ENCODE results near the gene CCND3. TPM values are rescaled to one million over a fixed set of nuclear protein-coding genes. Genes with fewer than 3 reads are reported as not detected.
A peak's percentile ranks its signal among the peaks of the same experiment; 100 is the strongest.

CCND3 gene
- total and polyA plus RNA-seq, 10 of the 15 experiments (the other 5 are each of a cell fraction or from before 2014, with no cell fraction given) = 6.0 to 86.4 (median 31.5) TPM

DNA sequence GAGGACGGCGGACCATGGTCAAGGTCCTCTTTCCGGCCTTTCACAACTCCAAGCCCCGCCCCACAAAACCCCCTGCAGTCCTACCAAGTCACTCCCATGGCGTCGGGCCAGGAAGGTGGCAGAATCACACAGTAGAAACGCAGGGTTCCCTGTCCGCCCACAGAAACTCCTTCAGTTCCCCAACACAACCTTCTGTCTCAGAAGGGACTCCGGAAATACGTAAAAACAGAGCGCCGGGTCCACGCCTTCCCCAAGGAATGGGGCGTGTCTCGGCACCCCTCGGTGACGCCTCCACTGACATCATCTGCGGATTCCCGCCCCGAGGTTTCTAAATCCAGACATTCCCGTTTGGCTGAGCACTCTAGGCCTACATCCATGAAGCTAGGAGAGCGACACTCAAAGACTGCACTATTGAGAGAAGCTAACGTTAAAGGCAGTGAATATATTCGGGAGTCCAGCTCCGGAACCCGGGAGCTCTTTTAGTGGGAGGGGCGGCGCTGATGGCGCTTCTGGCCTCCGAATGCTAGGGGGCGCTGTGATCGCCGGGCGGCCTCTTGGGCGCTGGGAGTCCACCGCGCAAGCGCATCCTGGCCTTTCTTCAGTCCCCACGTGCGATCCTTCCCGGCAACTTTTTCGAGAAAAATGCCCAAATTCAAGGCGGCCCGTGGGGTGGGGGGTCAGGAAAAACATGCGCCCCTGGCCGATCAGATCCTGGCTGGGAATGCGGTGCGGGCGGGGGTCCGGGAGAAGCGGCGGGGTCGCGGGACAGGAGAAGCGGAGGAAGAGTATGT lies 20.5 kb downstream of the CCND3 start, which contains the start of the genes BYSL and MED20 (continued):
- TF ChIP-seq, protein P1, sequence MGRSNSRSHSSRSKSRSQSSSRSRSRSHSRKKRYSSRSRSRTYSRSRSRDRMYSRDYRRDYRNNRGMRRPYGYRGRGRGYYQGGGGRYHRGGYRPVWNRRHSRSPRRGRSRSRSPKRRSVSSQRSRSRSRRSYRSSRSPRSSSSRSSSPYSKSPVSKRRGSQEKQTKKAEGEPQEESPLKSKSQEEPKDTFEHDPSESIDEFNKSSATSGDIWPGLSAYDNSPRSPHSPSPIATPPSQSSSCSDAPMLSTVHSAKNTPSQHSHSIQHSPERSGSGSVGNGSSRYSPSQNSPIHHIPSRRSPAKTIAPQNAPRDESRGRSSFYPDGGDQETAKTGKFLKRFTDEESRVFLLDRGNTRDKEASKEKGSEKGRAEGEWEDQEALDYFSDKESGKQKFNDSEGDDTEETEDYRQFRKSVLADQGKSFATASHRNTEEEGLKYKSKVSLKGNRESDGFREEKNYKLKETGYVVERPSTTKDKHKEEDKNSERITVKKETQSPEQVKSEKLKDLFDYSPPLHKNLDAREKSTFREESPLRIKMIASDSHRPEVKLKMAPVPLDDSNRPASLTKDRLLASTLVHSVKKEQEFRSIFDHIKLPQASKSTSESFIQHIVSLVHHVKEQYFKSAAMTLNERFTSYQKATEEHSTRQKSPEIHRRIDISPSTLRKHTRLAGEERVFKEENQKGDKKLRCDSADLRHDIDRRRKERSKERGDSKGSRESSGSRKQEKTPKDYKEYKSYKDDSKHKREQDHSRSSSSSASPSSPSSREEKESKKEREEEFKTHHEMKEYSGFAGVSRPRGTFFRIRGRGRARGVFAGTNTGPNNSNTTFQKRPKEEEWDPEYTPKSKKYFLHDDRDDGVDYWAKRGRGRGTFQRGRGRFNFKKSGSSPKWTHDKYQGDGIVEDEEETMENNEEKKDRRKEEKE (IDR thresholded peaks at IDR 0.05) = no peak
- TF ChIP-seq, protein P2, sequence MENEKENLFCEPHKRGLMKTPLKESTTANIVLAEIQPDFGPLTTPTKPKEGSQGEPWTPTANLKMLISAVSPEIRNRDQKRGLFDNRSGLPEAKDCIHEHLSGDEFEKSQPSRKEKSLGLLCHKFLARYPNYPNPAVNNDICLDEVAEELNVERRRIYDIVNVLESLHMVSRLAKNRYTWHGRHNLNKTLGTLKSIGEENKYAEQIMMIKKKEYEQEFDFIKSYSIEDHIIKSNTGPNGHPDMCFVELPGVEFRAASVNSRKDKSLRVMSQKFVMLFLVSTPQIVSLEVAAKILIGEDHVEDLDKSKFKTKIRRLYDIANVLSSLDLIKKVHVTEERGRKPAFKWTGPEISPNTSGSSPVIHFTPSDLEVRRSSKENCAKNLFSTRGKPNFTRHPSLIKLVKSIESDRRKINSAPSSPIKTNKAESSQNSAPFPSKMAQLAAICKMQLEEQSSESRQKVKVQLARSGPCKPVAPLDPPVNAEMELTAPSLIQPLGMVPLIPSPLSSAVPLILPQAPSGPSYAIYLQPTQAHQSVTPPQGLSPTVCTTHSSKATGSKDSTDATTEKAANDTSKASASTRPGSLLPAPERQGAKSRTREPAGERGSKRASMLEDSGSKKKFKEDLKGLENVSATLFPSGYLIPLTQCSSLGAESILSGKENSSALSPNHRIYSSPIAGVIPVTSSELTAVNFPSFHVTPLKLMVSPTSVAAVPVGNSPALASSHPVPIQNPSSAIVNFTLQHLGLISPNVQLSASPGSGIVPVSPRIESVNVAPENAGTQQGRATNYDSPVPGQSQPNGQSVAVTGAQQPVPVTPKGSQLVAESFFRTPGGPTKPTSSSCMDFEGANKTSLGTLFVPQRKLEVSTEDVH (IDR thresholded peaks at IDR 0.05; ENCODE audit: low read depth, partially characterized antibody) = peak; percentile 93
- TF ChIP-seq SPI1 (IDR thresholded peaks at IDR 0.05; ENCODE audit: borderline replicate concordance, insufficient read depth, low read depth, low read length) (peak; percentile 74; the same call in 1 of the 2 replicates), MYB (IDR thresholded peaks at IDR 0.05; ENCODE audit: borderline replicate concordance, low read depth, low read length) (no peak), ZNF384 (IDR thresholded peaks at IDR 0.05; ENCODE audit: borderline replicate concordance, low read depth, low read length) (peak; percentile 15; the same call in 1 of the 2 replicates), KDM1A (IDR thresholded peaks at IDR 0.05; ENCODE audit: borderline replicate concordance) (no peak), RAD21 (IDR thresholded peaks at IDR 0.05; ENCODE audit: insufficient read depth, low read depth, low read length) (no peak), TCF7 (IDR thresholded peaks at IDR 0.05; ENCODE audit: borderline replicate concordance) (peak; percentile 37; the same call in 1 of the 2 replicates), GABPA (IDR thresholded peaks at IDR 0.05; ENCODE audit: low read depth) (peak; percentile 94), EZH2 (IDR thresholded peaks at IDR 0.05; ENCODE audit: borderline replicate concordance, control insufficient read depth, low read depth, low read length) (no peak), SIX5 (IDR thresholded peaks at IDR 0.05; ENCODE audit: low read depth, low read length, severe bottlenecking) (peak; percentile 57), CEBPB (IDR thresholded peaks at IDR 0.05; ENCODE audit: borderline replicate concordance in 1 of 2, low read depth in 2 of 2, low read length in 2 of 2) (no peak), CBFB (IDR thresholded peaks at IDR 0.05; ENCODE audit: low read depth) (peak; percentile 74)
- TF ChIP-seq, protein P3, sequence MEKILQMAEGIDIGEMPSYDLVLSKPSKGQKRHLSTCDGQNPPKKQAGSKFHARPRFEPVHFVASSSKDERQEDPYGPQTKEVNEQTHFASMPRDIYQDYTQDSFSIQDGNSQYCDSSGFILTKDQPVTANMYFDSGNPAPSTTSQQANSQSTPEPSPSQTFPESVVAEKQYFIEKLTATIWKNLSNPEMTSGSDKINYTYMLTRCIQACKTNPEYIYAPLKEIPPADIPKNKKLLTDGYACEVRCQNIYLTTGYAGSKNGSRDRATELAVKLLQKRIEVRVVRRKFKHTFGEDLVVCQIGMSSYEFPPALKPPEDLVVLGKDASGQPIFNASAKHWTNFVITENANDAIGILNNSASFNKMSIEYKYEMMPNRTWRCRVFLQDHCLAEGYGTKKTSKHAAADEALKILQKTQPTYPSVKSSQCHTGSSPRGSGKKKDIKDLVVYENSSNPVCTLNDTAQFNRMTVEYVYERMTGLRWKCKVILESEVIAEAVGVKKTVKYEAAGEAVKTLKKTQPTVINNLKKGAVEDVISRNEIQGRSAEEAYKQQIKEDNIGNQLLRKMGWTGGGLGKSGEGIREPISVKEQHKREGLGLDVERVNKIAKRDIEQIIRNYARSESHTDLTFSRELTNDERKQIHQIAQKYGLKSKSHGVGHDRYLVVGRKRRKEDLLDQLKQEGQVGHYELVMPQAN (conservative IDR thresholded peaks at IDR 0.05) = peak; percentile 96
- TF ChIP-seq, protein P4, sequence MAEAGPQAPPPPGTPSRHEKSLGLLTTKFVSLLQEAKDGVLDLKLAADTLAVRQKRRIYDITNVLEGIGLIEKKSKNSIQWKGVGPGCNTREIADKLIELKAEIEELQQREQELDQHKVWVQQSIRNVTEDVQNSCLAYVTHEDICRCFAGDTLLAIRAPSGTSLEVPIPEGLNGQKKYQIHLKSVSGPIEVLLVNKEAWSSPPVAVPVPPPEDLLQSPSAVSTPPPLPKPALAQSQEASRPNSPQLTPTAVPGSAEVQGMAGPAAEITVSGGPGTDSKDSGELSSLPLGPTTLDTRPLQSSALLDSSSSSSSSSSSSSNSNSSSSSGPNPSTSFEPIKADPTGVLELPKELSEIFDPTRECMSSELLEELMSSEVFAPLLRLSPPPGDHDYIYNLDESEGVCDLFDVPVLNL (IDR thresholded peaks at IDR 0.05; ENCODE audit: low read depth, low read length) = peak; percentile 75
- TF ChIP-seq, protein P5, sequence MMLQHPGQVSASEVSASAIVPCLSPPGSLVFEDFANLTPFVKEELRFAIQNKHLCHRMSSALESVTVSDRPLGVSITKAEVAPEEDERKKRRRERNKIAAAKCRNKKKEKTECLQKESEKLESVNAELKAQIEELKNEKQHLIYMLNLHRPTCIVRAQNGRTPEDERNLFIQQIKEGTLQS (IDR thresholded peaks at IDR 0.05; ENCODE audit: borderline replicate concordance, extremely low read depth, low read depth, low read length) = peak; percentile 82; the same call in 1 of the 2 replicates

All from GM12878 (cell line).